ENCODE data around the gene ARPC1A.
"Not testable (repeated sequence)": the region's sequence is repeated elsewhere in the genome, so short reads cannot be mapped to it uniquely, and the experiment has no call there.

Gene ARPC1A

DNA sequence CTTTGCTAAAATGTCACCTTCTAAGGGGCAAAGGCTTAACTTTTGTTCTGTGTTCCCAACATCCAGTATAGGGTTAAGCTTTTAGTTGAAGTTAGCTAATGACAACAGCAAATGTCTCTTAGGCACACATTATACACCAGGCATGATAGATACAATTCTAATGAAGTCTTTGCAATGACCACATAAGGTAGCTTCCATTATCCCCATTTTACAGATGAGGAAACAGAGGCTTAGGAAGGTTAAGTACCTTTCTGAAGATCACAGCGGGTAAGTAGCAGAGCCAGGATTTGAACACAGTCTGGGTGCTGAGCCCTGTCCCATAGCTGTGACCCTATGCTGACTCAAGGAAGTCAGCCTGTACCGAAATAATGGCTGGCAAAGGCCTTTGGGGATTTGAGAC, 84.9 kb downstream of the ARPC1A start:
- DNase-seq (ENCODE audit: low spot score), result no peak

DNA sequence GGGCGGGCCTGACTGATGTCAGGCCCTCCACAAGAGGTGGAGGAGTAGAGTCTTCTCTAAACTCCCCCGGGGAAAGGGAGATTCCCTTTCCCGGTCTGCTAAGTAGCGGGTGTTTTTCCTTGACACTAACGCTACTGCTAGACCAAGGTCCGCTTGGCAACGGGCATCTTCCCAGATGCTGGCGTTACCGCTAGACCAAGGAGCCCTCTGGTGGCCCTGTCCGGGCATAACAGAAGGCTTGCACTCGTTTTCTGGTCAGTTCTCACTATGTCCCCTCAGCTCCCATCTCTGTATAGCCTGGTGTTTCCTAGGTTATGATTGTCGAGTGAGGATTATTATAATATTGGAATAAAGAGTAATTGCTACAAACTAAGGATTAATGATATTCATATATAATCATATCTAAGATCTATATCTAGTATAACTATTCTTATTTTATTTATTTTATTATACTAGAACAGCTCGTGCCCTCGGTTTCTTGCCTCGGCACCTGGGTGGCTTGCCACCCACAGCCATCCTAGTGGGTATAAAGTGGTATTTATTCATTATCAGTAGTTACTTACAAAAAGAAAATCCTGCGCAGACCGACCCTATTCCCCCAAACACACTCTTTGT, 89.9 kb downstream of the ARPC1A start:
- DNase-seq (ENCODE audit: low spot score), result not testable (repeated sequence)
